Brain pericyte (primary cell): ENCODE results near the gene TNRC18.
"Not testable (repeated sequence)": the region's sequence is repeated elsewhere in the genome, so short reads cannot be mapped to it uniquely, and the experiment has no call there.

Experiments
- DNase-seq: peaks from one replicate; pipeline ENCODE4 v3.0.0-alpha.2; 2012; ENCODE audit warnings: low read depth, low spot score

Gene TNRC18

DNA sequence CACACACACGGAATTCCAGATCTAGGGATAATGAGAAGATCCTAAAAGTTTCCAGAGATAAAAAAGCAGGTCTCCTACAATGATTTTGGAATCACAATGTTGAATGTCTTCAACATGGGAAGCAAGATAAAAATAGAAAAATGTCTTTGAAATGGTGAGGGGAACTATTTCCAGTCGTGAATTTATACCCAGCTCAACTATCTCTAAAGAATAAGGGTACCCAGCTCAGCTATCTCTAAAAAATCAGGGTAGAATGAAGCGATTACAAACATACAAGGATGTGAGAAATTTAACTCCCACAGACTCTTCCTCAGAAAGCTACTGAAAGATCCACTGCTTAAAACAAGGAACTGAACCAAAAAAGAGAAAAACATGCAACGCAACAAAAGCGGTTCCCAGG, 105.0 kb downstream of the TNRC18 start:
- DNase-seq: not testable (repeated sequence)

DNA sequence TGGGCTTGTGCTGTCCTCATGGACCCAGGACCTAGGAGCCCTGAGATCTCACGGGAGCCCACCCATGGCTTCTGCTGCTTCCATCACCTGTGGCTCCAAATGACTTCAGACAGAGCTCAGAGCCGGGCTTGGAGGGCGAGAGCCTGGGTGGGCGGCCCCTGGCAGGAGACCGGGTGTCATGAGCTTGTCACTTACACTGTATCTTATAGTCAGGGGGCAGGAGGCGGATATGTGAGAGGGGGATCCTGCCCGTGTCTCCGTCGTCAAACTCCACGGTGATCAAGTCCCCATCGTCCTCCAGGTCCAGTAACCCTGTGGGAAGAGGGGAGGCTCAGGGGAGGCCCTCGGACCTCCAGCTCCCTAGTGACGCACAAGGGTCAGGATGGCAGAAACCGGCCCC, 107.9 kb downstream of the TNRC18 start:
- no peak for DNase-seq

DNA sequence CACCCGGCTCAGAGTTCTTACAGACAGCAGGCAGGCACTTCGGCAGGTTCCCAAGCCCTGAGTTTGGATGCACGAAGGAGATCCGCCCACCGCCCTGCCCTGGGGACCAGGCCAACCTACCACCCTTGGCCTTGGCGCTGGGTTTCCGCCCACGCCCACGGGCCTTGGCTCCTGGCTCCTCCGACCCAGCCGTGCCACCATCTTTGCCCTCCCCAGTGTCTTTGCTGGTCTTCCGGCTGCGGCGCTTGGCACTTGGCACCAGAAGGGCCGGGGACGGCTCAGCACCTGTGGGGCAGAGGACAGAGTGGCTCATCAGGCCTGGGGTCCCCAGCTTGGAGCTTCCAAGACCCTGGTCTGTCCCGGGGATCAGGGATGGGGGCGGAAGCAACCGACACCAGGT, 108.8 kb downstream of the TNRC18 start:
- no peak for DNase-seq

DNA sequence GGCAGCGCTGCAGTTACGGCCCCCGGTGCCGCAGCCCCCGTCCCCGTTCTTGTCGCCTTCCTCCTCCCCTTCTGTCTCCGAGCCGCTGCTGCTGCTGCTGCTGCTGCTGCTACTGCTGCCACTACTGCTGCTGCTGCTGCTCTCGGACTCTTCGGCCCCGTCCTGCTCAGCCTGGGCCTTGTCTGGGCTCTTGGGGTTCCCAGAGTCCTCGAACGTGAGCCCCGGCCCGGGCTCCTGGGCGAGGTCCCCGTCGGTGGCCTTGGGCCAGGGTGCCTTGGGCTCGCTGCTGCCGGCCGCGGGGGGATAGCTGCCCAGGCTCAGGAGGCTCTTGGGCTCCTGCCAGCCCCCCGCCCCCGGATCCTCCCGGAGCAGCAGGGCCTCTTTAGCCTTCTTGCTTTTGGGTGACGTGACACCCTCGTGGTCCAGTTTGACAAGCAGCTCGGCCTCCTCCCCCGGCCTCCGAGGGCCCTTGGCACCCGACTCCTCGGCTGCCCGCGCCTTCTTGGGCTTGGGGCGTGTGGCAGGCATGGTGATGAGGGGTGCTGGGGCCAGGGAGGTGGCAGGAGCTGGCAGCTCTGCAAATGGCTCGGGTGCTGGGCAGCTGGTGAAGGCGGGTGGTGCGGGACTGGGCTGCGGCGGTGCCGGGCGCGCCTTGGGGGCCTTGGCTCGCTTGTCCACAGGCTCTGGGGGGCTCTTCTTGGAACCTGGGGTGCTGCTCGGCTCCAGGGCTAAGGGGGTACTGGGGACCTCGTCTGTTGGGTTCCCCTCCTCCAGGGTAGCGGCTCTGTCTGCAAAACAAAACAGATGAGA, 110.4 kb downstream of the TNRC18 start:
- DNase-seq: not testable (repeated sequence)

DNA sequence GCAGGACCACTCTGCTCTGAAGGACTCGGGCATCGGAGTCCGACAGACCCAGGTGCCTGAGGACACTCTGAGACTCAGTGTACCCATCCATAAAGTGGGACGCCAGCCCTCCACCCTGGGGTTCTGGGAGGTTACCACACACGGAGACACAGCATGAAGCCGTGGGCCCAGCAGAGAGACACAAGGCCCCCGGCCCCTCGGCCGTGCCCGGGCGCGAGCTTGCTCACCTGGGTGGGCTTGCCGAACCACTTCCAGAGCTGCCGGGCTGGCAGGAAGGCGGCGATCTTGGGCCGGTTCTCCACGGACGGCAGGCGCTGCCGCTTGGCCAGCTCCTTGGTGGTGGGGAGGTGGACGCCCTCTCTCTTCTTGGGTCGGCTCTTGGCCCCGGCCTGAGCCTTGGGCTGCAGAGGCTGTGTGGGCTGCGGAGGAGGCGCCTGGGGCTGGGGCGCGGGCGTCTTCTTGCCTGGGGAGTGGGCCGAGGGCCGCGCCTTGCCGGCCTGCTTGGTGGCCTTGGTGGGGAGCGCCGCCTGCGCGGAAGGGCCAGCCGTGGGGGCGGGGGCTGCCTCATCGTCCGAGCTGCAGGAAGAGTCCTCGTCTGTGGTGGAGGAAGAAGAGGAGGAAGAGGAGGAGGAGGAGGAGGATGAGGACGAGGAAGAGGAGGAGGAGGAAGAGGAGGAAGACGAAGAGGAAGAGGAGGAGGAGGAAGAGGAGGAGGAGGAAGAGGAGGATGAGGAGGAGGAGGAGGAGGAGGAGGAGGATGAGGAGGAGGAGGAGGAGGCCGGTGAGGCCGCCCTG, 111.2 kb downstream of the TNRC18 start:
- DNase-seq: not testable (repeated sequence)

DNA sequence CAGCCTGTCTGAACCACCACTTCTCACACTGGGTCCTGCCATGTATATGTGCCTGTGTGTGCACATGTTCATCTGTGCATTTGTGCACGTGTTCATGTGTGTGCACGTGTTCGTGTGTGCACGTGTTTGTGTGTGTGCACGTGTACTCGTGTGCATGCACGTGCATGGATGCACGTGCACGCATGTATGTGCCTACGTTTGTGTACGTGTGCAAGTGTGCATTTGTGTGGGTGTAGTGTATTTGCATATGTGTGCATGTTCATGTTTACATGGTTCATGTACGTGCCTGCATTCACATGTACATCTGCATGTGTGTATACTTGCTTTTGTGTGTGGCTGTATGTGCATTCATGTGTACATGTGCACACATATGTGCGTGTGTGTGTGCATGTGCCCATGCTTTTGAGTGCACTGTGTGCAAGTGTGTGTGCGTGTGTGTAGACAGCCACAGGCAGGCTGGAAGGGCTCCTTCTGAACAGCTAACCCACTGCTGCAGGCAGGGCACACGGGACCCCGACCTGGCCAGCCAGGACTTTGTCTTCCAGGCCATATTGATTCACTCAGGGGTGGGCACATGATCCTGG, 112.7 kb downstream of the TNRC18 start:
- DNase-seq: no peak

DNA sequence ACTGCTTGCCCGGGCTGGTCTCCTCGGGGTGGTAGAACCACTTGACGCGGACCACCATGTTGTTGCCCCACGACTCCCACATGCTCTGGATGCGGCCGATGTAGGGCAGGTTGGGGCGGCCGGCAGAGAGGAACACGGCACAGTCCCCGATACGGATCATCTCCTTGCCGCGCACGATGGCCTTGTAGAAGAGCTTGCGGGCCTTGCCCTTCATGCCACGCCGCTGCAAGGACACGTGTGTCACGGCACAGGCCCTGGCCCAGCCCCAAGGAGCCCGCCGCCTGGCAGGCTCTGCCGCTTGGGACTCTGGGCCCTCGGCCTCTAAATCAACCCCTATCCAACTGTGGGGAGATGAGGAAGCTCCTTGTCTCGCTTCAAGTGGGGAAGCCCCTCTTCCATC, 114.5 kb downstream of the TNRC18 start:
- DNase-seq: no peak

DNA sequence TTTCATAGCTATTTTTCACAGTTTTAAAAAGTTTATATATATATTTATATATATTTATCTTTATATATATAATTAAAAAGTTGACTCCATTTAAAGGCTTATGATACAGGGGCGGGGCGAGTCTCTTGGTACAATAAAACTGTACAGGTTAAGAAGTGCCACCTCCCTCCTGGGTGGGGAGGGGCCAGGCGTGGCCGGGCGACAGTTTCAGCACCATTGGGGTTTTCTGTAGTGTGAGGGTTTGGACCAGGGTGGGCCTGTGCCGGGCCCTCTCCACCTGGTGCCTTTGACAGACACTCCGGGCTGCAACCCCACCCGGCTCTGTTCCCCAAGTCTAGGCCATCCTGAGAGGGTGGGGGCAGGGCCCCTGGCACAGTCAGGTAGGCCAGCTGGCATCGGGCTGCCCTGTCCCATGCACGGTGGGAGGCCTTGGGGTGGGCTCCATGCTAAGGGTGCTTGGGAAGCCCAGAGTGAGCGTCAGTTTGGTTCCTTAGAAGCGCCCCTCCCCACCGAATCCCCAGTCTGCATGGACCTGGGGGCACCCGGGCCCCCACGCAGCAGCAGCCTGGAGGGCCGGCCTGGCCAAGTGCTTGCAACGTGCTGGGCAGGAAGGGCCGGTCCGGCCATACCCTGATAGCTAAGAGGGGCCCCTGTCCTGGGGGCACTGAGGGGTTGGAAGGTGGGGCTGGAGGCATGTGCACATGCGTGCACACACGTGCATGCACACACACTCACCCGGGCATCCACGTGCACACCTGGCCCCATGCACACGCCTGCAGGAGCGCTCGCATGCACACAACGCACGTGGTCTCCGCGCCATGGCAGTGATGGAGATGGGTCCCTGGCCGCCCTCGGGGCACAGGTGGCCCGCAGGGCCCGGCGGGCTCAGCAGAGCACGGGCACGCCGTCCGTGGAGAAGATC, 116.2 kb downstream of the TNRC18 start:
- not testable (repeated sequence) for DNase-seq

DNA sequence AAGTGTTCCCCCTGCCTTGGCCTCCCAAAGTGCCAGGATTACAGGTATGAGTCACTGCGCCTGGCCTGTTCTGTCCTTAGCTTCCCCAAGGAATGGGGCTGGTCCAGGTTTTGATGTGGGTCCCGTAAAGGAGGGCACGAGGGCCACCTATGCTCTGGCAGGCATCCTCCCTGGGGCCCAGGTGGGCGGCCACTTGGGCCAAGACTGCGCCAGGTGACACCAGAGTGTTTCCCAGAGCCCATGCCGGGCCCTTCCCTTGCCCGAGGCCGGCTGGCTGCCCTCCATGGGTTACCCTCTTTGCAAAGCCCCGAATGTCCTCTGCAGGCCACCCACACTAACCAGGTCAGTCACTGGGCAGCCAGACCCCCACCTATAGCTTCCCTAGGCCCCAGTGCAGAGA, 118.6 kb downstream of the TNRC18 start:
- DNase-seq: not testable (repeated sequence)

DNA sequence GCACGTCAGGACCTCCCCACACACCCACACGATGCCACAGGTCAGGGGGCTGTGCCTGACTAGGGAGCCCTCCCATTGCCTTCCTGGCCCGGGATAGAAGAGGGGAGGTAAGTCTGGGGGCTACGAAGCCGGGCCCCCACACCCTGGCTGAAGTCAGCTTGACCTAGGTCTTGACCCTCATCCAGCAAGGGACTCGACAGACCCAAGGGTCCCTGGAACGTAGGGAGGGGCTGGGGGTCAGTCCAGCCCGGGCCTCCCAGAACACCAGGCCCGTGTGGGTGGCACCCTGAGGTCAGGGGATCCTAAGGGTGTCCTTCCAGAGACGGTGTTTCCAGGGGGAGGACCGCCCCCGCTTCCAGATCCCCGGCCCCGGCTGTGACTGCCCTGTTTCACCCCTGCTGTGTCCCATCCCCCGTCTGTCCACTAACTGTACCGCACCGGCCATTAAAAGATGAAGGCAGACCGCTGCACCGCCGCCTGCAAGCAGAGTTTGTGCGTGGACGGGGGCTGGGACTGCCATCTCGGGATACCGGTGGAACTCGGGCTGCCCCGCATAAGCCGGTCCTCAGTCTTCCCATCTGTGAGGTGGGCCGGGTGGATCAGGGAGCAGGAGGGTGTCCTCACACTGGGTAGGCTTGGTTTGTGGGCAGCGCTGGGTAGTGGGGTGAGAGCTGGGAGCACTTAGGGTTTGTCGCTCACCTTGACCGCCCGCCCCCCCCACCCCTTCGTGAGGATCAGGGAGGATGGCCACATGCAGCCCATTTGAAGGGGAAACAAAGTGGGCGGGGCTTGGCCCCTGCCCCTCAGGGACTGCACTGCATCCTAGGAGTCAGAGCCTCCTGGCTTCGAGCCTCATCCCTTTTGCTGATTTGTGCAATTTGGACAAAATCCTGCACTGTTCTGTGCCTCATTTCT, 119.8 kb downstream of the TNRC18 start:
- no peak for DNase-seq

DNA sequence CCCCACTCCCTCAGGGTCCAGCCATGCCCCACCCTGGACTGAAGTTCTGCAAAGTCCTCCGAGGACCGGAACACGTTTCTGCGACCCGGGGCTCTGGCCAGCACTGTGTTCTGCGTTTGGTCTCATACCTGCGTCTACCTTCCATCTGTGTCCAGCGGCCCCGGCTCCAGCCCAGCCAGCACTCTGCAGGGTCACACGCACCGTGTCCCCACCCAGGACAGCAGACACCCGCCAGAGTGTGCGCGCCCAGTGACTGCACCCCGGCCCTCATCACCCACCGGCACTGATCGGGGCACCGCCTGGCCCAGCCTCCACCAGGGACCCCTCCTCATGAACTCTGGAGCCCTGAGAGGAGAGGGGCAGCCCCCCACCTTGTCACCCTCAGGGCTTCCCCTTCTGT, 120.6 kb downstream of the TNRC18 start:
- no peak for DNase-seq

DNA sequence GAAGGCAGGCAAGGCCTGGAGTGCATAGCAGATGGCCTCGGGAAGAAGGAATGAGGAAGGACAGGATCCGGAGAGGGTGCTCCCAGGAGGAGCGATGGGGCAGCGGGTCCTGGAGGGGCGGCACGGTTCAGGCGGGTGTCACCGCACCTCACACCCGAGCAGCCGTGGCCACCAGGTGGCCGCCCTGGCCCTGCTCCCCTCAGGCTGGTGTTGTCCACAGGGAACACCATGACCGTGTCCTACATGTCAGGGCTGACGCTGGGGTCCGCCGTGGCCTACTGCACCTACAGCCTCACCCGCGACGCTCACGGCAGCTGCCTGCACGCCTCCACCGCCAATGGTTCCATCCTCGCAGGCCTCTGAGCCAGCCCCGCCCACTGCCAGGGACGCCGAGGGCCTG, 121.1 kb downstream of the TNRC18 start:
- DNase-seq: no peak

DNA sequence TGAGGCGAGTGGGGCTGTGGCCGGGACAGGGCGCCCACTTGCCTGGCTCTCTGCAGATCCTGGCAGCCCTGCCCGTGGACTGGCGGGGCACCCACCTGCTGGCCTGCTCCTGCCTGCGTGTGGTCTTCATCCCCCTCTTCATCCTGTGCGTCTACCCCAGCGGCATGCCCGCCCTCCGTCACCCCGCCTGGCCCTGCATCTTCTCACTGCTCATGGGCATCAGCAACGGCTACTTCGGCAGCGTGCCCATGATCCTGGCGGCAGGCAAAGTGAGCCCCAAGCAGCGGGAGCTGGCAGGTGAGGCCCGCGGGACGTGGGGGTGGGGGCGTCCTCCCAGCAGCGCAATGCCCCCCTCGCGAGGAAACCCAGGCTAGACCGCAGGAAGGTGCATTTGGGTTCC, 123.3 kb downstream of the TNRC18 start:
- DNase-seq: no peak

DNA sequence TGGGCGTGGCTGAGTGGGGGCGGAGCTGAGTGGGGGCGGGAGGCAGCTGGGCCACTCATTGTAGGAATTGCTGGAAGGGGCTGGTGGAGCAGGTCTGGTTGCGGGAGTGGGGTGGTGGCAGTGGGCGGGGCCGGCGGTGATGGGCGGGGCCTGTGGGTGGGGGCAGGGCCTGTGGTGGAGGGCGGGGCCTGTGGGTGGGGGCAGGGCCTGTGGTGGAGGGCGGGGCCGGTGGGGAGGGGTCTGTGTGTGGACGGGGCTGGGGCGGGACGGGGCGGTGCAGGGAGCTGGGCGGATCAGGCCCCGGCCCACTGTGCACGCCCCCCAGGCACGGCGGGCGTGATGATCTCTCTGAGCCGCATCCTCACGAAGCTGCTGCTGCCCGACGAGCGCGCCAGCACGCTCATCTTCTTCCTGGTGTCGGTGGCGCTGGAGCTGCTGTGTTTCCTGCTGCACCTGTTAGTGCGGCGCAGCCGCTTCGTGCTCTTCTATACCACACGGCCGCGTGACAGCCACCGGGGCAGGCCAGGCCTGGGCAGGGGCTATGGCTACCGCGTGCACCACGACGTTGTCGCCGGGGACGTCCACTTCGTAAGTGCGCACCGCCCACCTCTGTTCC, 126.9 kb downstream of the TNRC18 start:
- DNase-seq: no peak

DNA sequence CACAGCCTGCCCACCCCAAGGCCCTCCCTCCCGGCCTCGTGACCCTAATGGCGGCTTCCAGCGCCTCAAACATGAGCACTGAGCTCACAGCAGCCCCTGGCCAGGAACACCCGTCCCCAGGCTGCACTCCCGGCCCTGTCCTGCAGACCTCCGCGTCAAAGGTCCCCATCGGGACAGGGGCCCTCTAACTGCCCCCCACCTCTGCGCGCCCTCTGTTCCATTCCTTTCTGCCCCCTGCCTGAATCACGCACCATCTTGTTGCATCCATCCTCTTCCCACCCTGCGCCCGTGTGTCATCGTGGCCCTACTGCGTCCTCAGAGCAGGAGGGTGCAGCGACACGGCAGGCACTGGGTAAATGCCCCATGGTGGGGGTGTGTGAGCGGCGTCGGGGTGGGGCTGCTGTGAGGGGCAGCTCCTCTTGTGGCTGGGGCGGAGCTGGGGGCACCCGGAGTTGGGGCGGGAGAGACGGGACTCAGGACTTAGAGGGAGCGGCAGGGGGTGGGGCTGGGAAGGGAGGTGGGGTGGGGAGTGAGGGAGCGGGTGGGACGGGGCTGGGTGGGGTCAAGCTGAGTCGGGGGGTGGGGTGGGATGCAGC, 127.5 kb downstream of the TNRC18 start:
- DNase-seq: no peak

DNA sequence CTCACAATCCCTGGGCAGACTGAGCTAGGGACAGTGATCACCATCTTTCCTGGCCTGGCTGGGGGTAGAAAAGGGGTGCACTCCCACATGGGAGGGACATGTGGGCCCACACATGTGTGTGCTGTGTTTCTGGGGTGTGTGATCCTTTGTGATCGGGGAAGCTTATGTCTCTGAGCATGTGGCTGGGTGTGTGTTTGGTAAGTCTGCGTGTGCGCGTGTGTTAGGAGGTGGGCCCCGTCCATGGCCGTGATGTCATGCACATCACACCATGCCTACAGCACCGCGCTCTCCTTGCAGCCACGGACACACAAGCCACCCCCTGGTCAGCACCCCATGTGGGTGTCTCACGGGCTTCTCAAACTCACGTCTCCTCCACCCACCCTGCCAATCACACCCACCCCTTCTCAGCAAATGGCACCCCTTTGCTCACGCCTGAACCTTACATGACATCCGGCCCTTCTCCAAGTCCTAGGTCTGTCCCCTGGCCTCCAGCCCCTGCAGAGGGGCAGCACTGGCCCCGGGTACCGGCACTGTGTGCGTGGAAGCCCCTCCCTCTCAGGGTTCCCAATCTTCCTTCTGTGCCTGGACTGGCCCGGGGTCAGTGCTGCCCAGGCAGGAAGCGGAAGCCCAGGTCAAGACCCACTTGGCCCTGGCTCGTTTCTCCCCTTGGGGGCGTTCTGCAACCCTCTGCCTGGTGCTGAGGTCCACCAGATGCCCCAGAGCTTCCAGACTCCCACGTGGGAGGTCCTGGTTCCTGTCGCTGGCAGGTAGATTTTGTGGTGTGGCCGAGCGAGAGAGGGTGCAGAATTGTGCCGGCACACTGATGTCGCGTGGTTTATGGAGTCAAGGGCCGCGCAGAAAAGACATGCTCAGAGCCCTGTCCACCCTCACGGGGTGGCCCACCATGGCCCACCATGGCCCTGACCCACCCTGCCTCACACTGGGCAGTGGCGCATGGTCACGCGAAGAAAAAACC, 128.3 kb downstream of the TNRC18 start:
- no peak for DNase-seq

DNA sequence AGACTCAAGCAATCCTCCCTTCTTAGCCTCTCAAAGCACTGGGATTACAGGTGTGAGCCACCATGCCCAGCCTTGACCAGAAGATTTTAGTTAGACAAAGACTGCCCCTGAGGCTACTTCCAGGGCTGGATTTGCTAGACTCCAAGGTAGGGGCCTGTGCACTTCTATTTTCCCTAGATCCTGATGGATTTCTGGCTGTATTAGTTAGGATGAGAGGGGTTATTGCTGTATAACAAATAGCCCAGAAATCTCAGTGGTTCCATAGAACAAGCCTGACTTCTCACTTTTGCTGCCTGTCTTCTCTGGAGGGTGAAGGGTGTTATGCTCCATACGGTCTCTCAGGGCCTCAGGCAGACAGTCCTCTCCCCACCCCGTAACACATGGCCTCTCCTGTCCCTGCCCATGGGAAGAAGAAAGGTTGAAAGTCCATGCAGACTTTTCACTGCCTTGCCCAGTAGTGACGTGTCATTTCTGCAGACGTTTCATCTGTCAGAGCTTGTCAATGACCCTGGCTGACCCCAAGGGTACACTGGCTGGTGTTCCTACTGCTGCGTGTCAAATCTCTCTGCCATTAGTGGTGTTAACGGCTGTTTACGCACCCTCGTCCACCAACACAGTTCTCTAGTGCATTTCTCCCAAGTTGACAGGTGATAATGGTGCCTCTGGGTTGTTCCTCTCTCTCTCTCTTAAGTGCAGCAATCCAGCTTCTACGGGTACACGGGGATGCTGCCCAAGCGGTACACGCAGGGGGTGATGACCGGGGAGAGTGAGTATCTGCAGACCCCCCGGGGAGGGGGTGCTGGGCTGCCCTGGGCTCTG, 129.3 kb downstream of the TNRC18 start:
- no peak for DNase-seq
